Testis (tissue), 2 donors: ENCODE measurements around the gene ARID1B.

Experiments used
- POLR2A ChIP-seq: fragments of 450-650 bp; IDR thresholded peaks from one replicate; pipeline ENCODE4 v1.6.1; 2017; ENCODE audit warnings: antibody characterized with exemption, mild to moderate bottlenecking, moderate library complexity
- TF ChIP-seq, protein P1 (sequence below), 3 experiments: fragments of 450-650 bp in 2 of 3; fragments of 200-600 bp in 1 of 3; sonication (generic) in 1 of 3; IDR thresholded peaks; one replicate each; pipeline ENCODE4 v1.5.1; 2016 to 2019; ENCODE audit warnings: antibody characterized with exemption in 3 of 3, mild to moderate bottlenecking in 2 of 3, moderate library complexity in 1 of 3

DNA sequence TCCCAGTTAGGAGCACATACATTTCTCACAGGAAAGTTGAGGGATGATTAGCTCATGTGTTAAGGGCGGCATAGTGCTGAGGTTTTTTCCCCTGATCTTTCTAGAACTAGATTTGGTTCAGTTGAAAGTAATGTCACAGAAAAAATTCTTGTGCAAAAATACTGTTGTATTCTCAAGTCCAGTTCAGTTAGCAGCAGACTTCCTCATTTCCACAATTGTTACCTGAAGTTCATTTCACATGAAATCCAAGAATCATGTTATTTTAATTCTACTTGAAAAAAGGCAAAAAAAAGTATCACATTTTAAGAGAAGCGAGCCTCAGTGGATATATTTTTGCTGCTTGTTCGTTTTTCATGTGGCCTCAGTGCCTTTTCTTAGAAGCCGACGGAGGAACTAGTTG is 318.4 kb downstream of the ARID1B start:
- TF ChIP-seq, protein P1, sequence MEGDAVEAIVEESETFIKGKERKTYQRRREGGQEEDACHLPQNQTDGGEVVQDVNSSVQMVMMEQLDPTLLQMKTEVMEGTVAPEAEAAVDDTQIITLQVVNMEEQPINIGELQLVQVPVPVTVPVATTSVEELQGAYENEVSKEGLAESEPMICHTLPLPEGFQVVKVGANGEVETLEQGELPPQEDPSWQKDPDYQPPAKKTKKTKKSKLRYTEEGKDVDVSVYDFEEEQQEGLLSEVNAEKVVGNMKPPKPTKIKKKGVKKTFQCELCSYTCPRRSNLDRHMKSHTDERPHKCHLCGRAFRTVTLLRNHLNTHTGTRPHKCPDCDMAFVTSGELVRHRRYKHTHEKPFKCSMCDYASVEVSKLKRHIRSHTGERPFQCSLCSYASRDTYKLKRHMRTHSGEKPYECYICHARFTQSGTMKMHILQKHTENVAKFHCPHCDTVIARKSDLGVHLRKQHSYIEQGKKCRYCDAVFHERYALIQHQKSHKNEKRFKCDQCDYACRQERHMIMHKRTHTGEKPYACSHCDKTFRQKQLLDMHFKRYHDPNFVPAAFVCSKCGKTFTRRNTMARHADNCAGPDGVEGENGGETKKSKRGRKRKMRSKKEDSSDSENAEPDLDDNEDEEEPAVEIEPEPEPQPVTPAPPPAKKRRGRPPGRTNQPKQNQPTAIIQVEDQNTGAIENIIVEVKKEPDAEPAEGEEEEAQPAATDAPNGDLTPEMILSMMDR (IDR thresholded peaks at IDR 0.05) = no peak
- TF ChIP-seq POLR2A = no peak
